Fibroblast of skin of right biceps (primary cell): Measurements from ENCODE around the gene PJA2.

Experiments used
- DNase-seq: peaks from one replicate; pipeline ENCODE4 v3.0.0-alpha.2; 2013

The PJA2 gene

DNA sequence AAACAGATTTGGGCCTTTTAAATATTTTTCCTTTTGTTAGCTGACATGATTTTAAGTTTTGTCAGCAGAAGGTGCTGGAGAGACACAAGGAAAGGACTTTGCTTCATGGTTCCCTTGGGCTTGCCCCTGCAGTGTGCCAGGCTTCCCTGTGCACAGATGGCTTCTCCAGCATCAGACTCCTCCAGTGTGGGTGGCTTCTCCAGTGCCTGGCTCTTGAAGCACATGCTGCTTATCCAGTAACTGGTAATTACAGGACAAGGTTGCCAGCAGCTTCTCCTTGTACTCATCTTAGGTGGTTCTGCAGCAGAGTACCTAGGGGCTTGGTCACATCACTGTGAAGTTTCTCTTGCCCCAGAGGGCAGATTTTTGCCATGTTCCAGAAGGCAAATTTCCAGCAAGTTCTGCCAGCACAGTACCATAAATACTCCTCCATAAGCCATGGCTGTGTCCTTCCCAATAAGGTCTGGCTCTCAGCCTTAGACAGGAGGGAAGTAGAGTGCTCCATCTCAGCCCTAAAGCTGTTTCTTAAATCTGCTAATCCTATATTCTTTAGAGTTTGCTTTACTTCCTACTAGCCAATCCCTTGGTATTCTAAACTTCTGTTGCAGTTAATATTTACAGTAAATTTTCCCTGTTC, 62.4 kb downstream of the PJA2 start:
- no peak for DNase-seq

GRCh38 chr5:109345699-109346098, 64.1 kb downstream of the PJA2 start:
- peak; percentile 22 for DNase-seq

- no peak for DNase-seq
Observed at GRCh38 chr5:109340351-109340750, 69.4 kb downstream of the PJA2 start.

- no peak for DNase-seq
Observed at GRCh38 chr5:109335114-109335513, 74.7 kb downstream of the PJA2 start.

- no peak for DNase-seq
Observed at GRCh38 chr5:109334056-109334455, 75.7 kb downstream of the PJA2 start.

DNA sequence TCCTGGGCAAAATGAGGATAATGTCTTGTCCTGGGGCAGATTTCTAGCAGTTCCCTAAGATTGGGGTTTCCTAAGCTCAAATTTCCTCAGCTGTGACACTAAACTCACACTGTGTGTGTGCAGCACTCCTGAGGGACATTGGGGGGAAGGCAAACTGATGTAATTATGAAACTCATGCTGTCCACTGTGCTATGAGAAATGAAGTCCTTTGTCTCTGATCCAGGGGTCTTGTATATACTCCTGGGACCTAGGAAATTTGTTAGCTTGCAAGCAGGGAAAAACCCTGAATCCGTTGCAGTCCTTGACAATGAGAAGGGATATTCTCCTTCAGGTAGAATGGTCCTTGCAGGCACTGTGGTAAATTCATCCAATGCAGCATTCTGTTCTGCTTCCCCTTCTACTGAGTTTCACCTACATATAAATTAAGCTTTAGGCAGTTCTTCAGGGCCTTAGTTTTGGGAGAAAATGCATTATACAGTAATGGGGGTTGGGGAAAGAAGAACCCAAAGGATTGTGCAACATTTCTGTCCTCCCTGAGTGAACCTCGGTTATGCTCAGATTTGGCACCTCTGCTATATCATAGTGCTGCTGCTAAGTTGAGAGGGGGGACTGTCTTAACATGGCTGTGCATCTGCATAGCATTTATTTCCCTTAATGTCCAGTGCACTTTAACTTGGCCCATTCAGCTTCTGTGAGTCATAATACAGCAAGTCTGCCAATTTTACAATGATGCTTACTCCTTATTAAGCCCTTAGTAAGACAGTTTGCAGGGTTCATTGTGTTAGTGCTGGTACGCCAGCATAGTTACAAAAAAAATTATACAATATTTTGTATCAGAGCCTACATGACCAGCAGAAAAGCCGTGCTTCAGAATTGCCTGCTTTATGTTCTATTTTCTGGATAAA, 80.2 kb downstream of the PJA2 start:
- DNase-seq, result peak; percentile 69

- peak; percentile 46 for DNase-seq
Observed at GRCh38 chr5:109328626-109329025, 81.1 kb downstream of the PJA2 start.

GRCh38 chr5:109327570-109327969, 82.2 kb downstream of the PJA2 start:
- no peak for DNase-seq

- no peak for DNase-seq
Observed at GRCh38 chr5:109326919-109327318, 82.9 kb downstream of the PJA2 start.

DNA sequence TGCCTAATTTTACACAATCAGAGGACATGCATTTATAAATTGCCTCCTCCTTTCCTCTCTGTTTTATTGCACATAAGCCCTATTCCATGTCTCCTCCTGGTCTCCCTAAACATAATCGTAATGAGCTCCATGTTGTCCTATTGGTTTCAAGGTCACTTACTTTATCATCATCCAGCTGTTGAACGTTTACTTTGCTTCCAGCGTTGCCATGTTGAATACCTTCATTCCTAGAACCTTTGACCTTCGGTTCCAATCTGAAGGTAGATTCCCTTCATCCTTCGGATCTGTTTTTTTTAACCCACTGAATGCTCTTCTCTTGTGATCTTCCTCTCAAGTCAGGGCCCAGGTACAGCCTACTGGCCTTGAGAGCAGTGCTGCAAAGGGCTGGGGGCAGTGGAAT, 84.3 kb downstream of the PJA2 start:
- DNase-seq, result no peak

DNA sequence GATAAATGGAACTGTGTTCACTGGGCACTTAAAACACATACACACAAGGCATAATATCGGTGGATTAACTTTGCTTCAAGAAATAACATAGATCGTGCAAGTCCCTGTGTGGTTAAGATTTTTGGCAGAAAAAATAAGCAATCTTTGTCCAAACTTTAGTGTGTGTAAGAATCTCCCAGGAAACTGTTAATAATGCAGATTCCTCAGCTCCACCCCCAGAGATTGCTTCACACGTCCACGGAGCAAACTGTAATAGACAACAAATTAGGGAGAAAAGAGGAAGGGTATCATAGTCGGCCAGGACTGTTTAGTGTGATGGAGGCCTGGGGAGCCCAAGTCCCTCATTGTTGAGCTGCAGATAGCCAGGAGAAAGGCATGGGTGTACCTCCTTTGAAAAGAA, 84.8 kb downstream of the PJA2 start:
- DNase-seq, result no peak

DNA sequence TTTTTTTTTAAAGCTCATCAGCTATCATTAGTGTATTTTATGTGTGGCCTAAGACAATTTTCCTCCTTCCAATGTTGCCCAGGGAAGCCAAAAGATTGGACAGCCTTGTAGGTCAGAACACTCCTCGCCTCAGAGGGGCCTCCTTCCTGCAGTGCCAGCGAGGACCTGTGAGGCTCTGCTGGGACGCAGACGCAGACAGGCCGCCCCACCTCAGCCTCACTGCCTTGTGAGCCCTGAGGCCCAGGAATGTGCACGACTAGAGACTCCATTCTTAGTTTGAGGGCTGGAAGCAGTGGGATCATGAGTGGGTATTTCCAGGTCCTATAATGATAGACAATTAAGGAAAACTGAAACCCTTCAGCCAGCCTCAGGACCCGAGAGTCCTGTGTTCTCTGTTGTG, 85.4 kb downstream of the PJA2 start:
- DNase-seq, result no peak

DNA sequence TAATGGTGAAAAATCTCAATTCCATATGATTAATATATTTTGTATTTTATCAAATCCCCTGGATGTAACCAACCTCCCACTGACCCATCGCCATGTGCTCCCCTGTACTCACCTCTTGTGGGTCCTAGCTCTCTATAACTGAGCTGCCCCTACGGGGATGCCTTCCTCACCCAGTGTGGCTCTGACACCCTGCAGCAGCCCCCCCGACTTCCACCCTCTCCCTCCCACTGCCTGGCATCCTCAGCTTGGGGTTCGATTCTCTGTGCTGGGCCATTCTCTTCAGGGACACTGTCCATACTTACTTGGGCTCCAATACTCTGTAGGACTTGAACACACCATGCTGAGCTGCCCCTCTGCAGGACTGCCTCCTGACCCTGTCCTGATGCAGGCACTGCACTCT, 87.1 kb downstream of the PJA2 start:
- no peak for DNase-seq

DNA sequence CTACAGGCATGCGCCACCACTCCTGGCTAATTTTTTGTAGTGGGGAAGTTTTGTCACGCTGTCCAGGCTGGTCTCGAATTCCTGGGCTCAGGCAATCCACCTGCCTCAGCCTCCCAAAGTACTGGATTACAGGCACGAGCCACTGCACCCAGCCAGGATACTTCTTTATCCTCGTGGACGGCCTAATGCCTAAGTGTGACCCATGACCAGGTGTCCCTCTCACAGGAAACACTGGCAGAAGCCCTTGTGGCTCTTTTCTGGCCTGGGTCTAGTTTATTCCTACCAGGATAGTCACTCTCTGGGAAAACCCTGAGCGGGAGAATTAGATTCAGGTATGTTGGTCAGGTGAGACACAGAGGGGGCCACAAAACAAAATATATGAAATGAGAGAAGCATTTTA, 90.4 kb downstream of the PJA2 start:
- DNase-seq, result no peak

DNA sequence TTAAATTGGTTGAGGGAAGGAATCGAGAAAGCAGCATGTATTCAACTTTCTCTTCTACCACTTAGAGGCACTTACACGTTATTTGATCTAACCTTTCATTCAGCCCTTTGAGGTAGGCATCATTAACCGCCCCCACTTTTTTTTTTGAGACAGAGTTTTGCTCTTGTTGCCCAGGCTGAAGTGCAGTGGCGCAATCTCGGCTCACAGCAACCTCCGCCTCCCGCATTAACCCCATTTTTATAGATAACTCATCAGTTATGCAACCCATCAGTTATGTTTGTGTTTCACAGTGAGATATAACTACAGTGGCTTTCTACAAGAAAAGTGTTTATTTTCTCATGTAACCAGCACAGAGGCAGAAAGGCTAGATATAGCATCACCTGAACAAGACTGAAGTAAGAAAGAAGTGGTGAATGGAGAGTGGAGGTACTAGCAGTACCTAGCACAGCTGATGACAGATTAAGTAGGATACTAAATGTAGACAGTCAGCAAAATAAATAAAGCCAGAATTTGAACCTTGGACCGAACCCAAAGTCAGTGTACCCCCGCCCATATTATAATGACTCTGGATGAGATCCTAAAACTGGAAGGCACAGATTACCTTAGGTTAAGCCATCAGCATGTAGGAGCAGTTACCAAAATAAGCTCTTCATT, 91.2 kb downstream of the PJA2 start:
- DNase-seq, result no peak

DNA sequence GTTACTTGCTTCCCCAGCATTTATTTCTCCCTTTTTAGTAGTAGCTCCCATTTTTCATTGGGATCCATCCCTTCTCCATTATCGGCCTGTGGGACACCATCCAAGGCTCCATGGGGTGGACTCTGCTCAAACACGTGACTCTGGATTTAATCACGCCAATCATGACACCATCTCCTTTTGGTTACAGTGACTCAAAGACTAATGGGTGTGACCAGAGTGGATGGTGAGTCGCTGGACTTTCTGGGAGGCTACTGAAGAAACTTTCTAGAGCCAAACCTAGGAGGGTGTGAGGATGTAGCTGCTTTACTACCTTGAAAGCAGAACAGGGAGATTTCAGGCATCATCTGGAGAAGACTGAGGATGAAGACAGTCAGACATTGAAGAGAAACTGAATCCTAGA, 93.1 kb downstream of the PJA2 start:
- peak; percentile 58 for DNase-seq

DNA sequence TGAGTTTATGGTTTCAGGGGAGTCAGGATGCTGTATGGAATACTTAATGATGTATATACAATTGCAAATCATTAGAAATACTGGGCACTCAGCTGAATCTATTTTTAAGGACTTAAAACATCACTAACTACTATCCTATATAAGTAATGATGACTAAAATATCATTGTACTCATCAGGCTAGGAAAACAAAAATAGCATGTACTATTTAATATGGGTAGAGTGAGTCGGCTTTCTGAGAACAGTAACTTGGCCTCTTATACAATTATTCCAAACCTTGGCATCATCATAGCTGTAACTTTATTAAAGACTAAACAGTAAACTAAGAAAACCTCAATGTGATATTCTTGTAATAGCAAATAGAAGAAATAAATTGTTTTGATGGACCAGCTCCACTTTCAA, 94.5 kb downstream of the PJA2 start:
- no peak for DNase-seq

DNA sequence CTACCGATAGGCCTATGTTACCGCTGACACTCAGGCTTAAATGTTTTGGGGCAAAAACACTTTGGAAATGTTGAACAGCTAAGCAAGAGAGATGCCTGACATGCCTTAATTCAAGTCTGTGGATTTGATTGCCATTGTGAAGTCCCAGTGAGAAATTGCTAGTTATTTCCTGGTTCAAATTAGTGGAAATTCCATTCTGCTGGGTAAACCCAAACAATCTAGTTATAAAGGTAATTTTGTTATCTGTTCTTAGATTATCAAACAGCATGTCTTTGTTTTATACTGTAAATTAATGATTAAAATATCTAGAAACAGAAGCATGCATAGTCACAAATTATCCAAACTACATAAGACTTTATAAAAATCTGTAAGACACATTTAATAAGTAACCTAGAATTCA, 96.6 kb downstream of the PJA2 start:
- DNase-seq, result no peak

- DNase-seq, result no peak
Observed at GRCh38 chr5:109312695-109313094, 97.1 kb downstream of the PJA2 start.

DNA sequence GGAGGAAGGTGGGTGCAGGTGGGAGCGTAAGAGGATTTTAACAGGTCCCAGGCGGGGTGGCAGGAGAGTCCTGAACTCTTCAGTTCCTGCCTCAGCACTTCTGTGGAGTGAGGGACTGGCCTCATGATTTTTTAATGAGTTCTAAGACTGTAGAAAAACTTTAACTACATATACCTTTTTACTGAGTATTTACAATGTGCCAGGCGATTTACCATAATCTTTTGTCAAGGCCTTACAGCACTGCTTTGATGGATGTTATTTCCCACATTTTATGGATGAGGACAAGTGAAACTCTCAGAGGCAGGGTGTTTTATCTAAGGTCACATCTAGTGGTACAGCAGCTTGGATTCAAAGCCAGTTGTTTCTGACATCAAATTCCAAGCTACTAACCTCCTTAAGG, 99.5 kb downstream of the PJA2 start:
- no peak for DNase-seq

DNA sequence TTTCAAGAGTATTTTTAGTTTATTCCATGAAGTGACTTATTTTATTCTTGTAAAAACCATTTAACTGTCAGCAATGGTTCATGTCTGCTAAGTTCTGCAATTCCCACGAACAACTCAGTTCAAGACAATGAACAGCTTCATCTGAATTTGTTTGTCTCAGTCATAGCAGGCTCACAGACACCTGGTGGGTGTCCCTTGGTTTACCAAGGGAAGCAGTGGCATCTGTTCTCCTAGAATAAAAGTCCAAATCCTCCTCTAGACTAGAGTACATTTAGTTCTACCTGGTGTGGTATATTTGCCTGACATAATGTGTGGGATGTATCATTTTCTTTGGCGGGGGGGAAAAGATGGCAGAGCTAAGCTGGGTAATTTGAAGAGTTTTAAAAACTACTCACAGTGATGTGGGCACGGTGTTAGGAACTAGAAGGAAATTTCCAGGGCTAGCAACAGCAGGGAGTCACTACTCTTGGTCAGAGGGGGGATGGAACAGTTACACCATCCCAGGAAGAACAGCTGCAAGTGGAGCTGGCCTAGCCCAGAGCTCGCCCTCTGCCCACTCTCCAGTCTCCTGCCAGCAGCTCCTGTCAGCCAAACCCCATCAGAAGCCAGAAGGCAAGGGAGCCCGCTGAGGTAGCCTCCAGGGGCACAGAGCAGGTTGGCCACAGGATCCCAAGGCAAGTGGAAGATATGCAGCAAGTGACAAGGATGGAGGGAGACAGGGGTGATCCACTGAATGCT, 100.3 kb downstream of the PJA2 start:
- no peak for DNase-seq

GRCh38 chr5:109307951-109308350, 101.8 kb downstream of the PJA2 start:
- no peak for DNase-seq

DNA sequence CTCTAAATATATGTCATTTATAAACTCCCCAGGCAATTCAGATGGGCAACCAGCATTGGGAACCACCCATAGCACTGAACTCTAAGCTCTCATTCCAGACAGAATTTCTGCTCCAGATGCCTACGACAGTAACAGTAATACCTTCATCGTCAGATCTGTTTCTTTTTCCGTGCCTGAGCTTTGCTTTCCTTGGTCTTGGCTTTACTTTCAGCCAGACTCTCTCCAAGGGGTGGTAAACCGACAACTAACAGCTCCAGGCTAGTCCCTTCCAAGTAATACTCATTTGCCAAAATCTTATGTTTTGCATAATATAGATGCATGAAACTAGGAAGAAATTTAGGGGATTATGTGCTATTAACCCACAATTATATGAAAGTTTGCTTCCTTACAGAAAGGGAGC, 102.3 kb downstream of the PJA2 start:
- no peak for DNase-seq
